ES-I3 (cell line): ENCODE measurements around the gene RBM46.

Experiments
- H3K36me3 ChIP-seq: 2 replicates; pipeline ENCODE4 v1.6.1; 2013; ENCODE audit warnings: mild to moderate bottlenecking, low read length, control low read depth, moderate library complexity; ENCODE audit not compliant: insufficient read depth
- H3K4me1 ChIP-seq: 2 replicates; pipeline ENCODE4 v1.6.1; 2013; ENCODE audit warnings: mild to moderate bottlenecking, control low read depth, low read length; ENCODE audit not compliant: insufficient read depth
- H3K9ac ChIP-seq: 2 replicates; pipeline ENCODE4 v1.6.1; 2013; ENCODE audit warnings: low read depth, mild to moderate bottlenecking, low read length, moderate library complexity
- H3K9me3 ChIP-seq: 2 replicates; pipeline ENCODE4 v1.6.1; 2013; ENCODE audit warnings: mild to moderate bottlenecking, low read length, moderate library complexity; ENCODE audit not compliant: control insufficient read depth, insufficient read depth

RBM46 gene

DNA sequence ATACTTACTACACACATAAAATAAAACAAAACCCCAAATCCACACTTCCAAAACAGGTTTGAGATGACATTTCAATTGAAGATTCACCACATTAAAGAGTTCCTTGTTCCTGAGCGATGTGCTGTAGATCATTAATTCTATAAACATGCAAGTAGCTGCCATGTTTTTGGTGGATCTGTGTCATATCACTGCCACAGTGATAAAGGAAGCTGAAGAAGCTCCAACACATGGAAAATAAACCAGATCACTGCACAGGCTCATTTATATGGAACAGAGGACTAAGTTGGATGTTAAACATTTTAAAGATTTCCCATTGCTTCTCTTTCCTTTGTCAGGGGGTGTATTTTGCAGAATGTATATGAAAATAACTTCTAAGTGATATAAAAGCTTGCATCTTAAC is 2.8 kb upstream of the RBM46 start:
- Histone ChIP-seq H3K4me1 (no peaks in the 10 kb centered on the region), H3K9me3 (no peaks in the 10 kb centered on the region; the same call in 1 of the 2 replicates), H3K36me3 (no peaks in the 10 kb centered on the region), H3K9ac (no peak overlapping the region)

DNA sequence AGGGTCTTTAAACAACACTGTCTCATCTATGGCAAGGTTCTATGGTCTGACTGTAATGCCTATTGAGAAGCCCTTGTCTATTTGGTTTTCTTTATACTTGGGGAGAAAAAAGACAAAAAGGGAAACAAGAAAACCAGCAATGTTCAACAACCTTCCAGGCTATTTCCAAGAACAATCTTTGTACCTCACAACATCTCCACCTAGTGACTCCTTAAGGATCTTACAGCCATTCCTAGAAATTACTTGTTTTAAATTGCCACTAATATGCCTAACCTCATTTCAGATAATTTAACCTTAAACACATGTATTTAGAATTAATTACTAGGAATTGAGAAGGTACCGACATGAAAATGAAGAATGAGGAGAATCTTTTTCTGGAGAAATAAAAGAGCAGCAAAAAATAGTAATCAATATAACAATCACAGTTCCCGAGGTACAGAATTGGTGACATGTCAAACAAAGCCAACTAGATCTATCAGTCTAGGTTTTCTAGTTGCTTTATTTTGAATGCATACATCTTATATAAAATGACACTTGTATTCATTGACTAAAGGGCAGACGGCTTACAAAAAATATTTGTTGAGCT is 1.6 kb upstream of the RBM46 start:
- H3K9me3 ChIP-seq = no peaks in the 10 kb centered on the region; the same call in 1 of the 2 replicates
- H3K4me1 ChIP-seq = no peaks in the 10 kb centered on the region
- no peak overlapping the region for H3K9ac ChIP-seq
- no peaks in the 10 kb centered on the region for H3K36me3 ChIP-seq

DNA sequence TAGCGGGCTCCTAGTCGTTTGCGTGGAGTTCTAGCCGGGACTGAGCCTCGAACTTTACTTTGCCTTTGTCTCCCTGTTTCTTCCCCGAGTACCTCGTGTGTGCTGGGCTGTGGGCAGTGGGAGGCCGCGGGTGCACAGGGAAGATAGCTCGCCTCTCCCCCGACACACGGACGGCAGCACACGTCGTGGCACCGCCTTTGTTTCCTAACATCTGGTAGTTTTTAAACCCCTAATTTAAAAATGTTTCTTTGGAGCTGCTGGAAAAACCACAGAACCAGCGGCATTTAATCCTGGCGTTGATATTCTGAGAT is 866 bp downstream of the RBM46 start:
- Histone ChIP-seq H3K36me3 (no peaks in the 10 kb centered on the region), H3K9me3 (no peaks in the 10 kb centered on the region; the same call in 1 of the 2 replicates), H3K4me1 (no peaks in the 10 kb centered on the region), H3K9ac (no peak overlapping the region; the same call in 1 of the 2 replicates)

DNA sequence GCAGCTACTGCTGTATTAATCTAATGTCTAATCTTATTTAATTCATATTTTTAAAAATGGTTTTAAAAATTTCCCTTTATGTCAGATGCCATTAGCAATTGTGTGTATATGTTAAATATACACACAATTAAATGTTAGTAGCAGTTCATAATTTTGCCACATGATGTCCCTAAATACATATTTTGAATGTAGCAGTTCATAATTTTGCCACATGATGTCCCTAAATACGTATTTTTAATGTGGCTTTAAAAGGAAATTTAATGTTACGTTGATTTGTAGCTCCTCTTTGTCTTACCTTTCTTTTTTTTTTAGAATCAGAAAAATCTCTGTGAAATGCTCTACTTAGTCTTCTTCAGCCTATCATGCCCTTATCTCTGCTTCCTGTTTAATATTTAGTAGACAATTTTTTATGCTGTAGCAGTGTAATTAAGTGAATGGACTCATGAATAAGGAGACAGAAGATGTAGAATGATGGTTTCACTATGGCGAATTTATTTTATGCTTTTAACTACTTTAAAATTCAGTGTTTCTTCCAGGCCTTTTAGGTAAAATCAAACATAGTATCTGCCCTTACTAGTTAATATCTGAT is 26.1 kb downstream of the RBM46 start:
- H3K36me3 ChIP-seq = no peaks in the 10 kb centered on the region; the same call in 1 of the 2 replicates
- H3K4me1 ChIP-seq = no peaks in the 10 kb centered on the region
- H3K9me3 ChIP-seq = no peaks in the 10 kb centered on the region
- H3K9ac ChIP-seq = no peak overlapping the region

DNA sequence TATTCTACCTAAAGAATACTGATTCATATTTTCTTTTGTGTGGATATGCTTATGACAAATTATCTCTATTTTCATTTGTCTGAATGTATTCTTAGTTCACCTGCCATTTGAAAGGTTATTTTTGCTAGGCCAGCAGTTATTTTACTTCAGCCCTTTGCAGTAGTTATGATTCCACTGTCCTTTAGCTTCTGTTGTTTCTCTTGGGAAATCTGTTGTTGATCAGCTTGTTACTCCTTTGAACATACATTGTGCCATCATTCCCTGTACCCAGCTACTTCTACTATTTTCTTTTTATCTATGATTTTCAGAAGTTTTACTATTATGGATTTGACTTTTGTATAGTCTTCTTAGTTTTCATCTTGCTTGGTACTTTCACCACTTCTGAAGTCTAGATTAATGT is 37.2 kb downstream of the RBM46 start:
- no peaks in the 10 kb centered on the region for H3K9me3 ChIP-seq
- H3K4me1 ChIP-seq = no peaks in the 10 kb centered on the region
- no peaks in the 10 kb centered on the region for H3K36me3 ChIP-seq
- H3K9ac ChIP-seq = no peak overlapping the region

DNA sequence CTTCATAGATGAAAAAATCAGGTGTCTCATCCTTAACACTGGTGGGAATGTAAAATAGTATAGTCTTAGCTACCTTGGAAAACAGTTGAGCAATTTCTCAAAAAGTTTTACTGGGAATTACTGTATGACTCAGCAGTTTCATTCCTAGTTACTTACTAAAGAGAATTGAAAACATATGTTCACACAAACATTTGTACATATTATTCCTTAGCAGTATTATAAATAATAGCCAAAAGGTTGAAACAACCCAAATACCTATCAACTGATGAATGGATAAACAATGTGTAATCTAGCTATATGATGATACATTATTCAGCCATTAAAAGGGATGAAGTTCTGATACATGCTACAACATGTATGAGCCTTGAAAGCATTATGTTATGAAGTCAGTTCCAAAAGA is 41.7 kb downstream of the RBM46 start:
- no peak overlapping the region for H3K9ac ChIP-seq
- no peaks in the 10 kb centered on the region for H3K36me3 ChIP-seq
- H3K9me3 ChIP-seq = no peaks in the 10 kb centered on the region
- no peaks in the 10 kb centered on the region for H3K4me1 ChIP-seq

DNA sequence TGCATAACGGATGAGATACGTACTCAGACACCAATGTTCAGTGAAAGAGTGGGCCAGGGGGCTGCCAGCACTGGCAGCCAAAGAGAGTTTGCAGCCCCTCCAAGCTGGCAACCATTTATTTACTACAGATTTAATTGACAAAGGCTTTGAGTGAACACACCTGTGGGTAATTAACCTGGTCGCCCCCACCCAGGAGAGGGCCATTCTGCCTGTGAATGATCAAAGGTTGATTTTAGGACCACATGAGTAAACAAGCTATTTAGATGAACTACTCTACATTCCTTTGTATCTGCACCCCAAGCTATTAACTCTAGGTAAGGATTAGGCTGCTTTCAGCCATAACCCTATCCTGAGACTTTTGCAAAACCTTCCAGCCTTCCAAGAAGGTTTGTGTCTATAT is 55.0 kb downstream of the RBM46 start:
- H3K9me3 ChIP-seq = no peaks in the 10 kb centered on the region
- H3K9ac ChIP-seq = no peak overlapping the region
- H3K36me3 ChIP-seq = no peaks in the 10 kb centered on the region
- H3K4me1 ChIP-seq = no peaks in the 10 kb centered on the region

DNA sequence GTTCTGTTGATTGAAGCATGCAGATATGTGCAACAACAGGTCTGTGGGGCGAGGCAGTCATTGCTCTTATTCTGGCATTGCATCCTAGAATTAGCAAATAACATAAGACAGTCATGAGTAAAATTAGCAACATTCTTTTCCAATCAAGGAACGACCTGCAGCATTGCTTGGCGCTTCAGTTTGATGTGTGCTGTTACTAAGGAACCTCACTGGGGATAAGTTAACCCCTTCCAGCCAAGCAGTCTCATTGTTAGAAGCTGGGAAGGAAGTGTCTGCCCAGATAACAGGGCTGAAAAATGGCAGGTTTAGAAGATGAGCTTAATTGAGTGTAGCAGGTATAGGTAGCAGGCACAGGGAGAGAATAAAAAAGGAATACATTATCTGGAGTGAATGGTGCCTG is 55.4 kb downstream of the RBM46 start:
- Histone ChIP-seq H3K9ac (no peak overlapping the region), H3K36me3 (no peaks in the 10 kb centered on the region), H3K4me1 (no peaks in the 10 kb centered on the region), H3K9me3 (no peaks in the 10 kb centered on the region)

DNA sequence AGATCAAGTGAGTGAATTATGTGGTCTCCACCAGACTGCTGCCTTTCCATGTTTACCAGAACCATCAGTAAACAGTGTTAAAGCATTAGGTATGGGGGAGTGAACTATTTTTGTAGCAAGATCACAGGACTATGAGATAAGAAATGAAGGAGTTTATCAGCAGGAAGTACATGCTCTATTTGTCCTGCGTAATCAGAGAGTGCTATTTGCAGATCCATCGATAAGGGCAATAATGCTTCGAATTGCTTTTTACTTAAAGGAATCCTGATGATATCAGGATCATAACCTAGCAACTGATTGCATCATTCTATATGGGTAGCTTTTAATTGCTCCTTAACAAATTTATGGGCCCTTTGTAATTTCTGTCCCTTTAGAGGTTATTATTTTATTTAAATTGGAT is 57.1 kb downstream of the RBM46 start:
- Histone ChIP-seq H3K9ac (no peak overlapping the region), H3K36me3 (no peaks in the 10 kb centered on the region), H3K9me3 (no peaks in the 10 kb centered on the region), H3K4me1 (no peaks in the 10 kb centered on the region)

DNA sequence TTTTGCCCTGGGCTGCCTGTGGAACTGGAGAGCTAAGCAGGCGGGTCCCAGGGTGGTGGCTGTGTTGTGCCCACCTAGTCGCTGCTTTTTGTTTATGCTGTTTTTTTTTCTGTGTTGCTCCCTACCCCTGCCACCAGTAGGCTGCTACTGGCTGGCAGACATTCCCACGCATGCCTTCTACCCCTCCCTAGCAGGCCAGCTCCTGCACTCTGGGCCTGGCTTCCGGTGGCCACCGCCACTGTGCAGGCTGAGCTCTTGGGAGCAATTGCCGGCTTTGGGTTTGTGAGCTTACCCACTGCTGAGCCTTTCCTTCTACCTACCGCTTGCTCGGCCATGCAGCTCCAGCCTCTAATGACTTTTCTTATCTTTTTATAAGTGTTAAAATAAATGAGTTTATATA is 57.6 kb downstream of the RBM46 start:
- no peak overlapping the region for H3K9ac ChIP-seq
- H3K36me3 ChIP-seq = no peaks in the 10 kb centered on the region
- H3K4me1 ChIP-seq = no peaks in the 10 kb centered on the region
- H3K9me3 ChIP-seq = no peaks in the 10 kb centered on the region

DNA sequence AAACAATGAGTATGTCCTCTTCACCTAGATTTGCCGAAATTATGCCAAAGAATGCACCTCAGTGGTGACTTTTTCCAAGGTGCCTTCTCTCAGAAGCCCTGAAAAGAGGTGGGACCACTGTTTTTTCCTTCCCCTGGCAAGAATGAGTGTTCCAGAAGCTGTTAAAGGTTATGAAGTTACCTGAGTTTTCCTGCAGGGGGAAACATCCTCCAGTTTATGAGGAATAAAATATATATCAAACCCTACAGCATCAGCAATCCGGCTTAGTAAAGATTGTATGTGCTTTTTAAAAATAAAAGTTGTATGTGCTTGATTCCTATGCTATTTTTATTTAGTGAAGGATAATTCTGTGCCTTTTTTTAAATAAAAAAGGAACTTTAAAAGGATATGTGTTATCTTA is 73.3 kb downstream of the RBM46 start:
- Histone ChIP-seq H3K9ac (no peak overlapping the region), H3K4me1 (no peaks in the 10 kb centered on the region), H3K9me3 (0 out of 2 replicates have a peak, but pooled peaks cover 3% of the 10 kb centered on the region), H3K36me3 (no peaks in the 10 kb centered on the region)

DNA sequence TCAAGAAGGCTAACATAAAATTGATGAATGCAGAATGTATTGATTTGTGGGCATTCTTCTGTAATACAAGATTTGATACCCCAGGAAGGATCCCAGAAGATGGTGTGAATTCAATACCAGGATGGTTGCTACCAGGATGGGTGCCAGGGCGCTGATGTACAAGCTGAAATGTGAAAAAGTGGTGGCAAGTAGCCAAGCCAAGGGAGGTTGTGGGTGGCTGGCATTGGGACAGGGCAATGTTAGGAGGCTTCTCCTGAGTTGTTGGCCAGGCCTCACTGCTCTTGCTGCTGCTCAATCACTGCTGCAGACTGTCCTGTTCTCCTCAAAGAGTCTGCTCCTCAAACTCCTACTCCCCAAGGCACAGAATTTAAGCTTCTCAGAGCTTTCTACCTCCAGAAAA is 77.1 kb downstream of the RBM46 start:
- Histone ChIP-seq H3K36me3 (no peaks in the 10 kb centered on the region), H3K9ac (no peak overlapping the region), H3K4me1 (no peaks in the 10 kb centered on the region), H3K9me3 (peaks cover 5% of the 10 kb centered on the region)

DNA sequence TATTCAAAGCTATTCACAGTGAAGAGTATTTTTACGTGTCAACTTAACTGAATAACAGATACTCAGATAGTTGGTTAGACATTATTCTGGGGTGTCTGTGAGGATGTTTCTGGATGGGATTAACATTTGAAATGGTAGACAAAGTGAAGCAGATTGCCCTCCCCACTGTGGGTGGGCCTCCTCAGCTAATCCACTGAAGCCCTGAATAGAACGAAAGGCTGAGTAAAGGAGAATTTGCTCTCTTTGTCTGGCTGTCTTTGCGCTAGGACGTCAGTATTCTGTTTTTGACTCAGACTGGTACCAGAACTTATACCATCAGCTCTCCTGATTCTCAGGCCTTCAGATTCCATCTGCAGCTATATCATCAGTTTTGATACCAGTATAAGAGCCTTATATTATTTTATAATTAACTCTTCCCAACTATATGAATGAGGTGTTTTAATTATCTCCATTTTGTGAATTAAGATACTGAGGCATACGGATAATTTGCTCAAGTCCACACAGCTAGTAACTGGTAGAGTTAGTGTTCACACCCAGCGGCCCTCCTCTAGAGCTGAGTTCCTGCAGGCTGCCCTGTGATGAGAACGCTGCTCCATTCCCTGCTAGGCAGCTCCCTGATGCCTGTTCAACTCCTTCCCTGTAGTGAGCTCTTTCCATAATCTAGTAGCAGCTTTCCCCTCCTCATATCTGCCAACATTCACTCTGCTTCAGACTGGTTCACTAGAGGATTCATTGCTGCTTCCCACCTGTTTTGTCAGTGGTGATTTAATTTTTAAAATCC is 87.5 kb downstream of the RBM46 start:
- H3K4me1 ChIP-seq = no peaks in the 10 kb centered on the region
- no peaks in the 10 kb centered on the region for H3K36me3 ChIP-seq
- no peak overlapping the region for H3K9ac ChIP-seq
- peaks cover 14% of the 10 kb centered on the region for H3K9me3 ChIP-seq

DNA sequence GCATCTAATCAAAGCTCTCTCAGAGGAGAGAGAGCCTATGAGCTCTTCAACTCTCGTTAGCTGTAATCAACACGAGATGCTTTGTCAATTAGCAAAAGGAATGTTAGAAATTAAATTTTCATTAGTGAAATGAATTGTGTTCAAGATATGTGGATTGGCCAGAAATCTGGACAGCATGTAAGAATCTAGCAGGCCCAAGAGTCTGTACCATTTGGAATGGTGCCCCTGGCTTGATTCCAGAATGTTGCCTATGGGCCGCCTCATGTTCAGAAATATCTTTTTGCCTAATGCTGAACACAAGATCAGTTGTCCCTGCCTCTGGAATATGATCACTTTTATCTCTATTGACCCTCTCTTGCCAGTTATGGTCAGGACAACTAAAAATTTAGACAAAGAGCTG is 88.2 kb downstream of the RBM46 start:
- Histone ChIP-seq H3K9ac (no peak overlapping the region), H3K9me3 (peaks cover 17% of the 10 kb centered on the region), H3K36me3 (no peaks in the 10 kb centered on the region), H3K4me1 (no peaks in the 10 kb centered on the region)

DNA sequence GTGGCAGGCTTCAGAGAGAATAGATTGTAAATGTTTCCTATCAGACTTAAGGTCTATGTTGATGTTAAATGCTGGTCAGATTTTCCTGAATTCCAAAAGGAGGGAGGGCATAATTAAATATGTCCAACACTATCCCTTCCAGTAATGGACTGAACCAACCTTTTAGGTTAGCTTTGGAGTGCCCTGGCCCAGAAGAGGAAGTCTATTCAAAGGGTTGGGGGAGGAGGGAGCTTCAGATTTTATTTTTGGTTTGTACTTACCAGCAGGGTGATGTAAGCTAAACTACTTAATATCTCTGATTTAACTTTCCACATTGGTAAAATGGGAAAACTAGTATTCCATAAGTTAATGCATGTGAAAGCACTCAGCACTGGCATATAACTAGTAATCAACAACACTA is 91.1 kb downstream of the RBM46 start:
- Histone ChIP-seq H3K9me3 (peaks cover 17% of the 10 kb centered on the region), H3K4me1 (no peaks in the 10 kb centered on the region), H3K9ac (no peak overlapping the region), H3K36me3 (no peaks in the 10 kb centered on the region)
